Keratinocyte (primary cell): ENCODE data around the gene ATMIN.

Experiments used
- EZH2 ChIP-seq: IDR thresholded peaks from one replicate; pipeline ENCODE4 v1.6.1; 2012; ENCODE audit warnings: inconsistent platforms, mild to moderate bottlenecking, low read length, moderate library complexity
- TF ChIP-seq, protein P1 (sequence below), 3 experiments: IDR thresholded peaks in 1 of 3; conservative IDR thresholded peaks in 1 of 3; optimal IDR thresholded peaks in 1 of 3; 2 replicates in 2 of 3; 3 replicates in 1 of 3; pipeline versions ENCODE3 to v1.5.1; 2011; ENCODE audit warnings: low read length in 3 of 3, mild to moderate bottlenecking in 3 of 3, moderate library complexity in 2 of 3, control low read depth in 1 of 3, inconsistent platforms in 1 of 3; ENCODE audit not compliant: insufficient read depth in 2 of 3; ENCODE audit errors: extremely low read depth in 1 of 3

DNA sequence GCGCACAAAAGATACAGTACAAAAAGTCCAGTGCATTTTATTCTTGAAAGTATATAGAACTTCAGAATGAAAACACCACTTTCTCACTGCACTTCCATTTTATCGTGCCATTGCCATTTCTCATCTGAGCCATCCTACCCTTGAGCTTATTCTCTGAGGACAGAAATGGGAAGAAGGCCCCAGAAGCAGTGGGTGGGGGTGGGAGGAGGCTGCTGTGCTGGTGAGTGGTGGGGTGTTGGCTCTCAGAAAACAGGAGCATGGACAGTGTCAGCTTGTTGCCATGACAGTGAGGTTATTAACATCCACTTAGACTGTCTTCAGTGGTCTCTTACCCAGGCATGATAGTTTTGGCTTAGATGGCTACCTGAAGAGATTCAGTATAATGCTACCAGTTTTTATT lies 4.5 kb downstream of the ATMIN start:
- TF ChIP-seq, protein P1, sequence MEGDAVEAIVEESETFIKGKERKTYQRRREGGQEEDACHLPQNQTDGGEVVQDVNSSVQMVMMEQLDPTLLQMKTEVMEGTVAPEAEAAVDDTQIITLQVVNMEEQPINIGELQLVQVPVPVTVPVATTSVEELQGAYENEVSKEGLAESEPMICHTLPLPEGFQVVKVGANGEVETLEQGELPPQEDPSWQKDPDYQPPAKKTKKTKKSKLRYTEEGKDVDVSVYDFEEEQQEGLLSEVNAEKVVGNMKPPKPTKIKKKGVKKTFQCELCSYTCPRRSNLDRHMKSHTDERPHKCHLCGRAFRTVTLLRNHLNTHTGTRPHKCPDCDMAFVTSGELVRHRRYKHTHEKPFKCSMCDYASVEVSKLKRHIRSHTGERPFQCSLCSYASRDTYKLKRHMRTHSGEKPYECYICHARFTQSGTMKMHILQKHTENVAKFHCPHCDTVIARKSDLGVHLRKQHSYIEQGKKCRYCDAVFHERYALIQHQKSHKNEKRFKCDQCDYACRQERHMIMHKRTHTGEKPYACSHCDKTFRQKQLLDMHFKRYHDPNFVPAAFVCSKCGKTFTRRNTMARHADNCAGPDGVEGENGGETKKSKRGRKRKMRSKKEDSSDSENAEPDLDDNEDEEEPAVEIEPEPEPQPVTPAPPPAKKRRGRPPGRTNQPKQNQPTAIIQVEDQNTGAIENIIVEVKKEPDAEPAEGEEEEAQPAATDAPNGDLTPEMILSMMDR (optimal IDR thresholded peaks at IDR 0.05 in 1 of 3, IDR thresholded peaks at IDR 0.05 in 1 of 3, conservative IDR thresholded peaks at IDR 0.05 in 1 of 3; ENCODE audit: extremely low read depth in 1 of 3, insufficient read depth in 2 of 3, low read length in 3 of 3): no peak
- TF ChIP-seq EZH2: no peak
